H9 (cell line): Measurements from ENCODE around the gene ANTXR2. TPM values are rescaled to one million over a fixed set of nuclear protein-coding genes. Genes with fewer than 3 reads are reported as not detected.
A peak's percentile ranks its signal among the peaks of the same experiment; 100 is the strongest.

ENCODE experiments used
- DNase-seq: peaks from one replicate; pipeline ENCODE4 v3.0.0-alpha.2; 2017
- H2AFZ ChIP-seq: one replicate; pipeline ENCODE4 v1.6.1; 2013; ENCODE audit warnings: mild to moderate bottlenecking, low read length, control low read depth, moderate library complexity
- H2AK5ac ChIP-seq: 2 replicates; pipeline ENCODE4 v1.6.1; 2013; ENCODE audit warnings: low read length, control low read depth, mixed read lengths; ENCODE audit not compliant: insufficient read length
- H2BK120ac ChIP-seq: one replicate; pipeline ENCODE4 v1.6.1; 2013; ENCODE audit warnings: low read depth, mild to moderate bottlenecking, low read length, control low read depth, inconsistent platforms; ENCODE audit not compliant: poor library complexity, severe bottlenecking
- H2BK12ac ChIP-seq: 2 replicates; pipeline ENCODE4 v1.6.1; 2013; ENCODE audit warnings: low read length, control low read depth, mixed read lengths, low read depth; ENCODE audit not compliant: insufficient read length
- H2BK15ac ChIP-seq: 2 replicates; pipeline ENCODE4 v1.6.1; 2013; ENCODE audit warnings: low read depth, low read length, control low read depth
- H2BK20ac ChIP-seq: one replicate; pipeline ENCODE4 v1.6.1; 2013; ENCODE audit warnings: low read depth, mild to moderate bottlenecking, low read length, control low read depth, inconsistent platforms; ENCODE audit not compliant: poor library complexity, severe bottlenecking
- H2BK5ac ChIP-seq: 2 replicates; pipeline ENCODE4 v1.6.1; 2013; ENCODE audit warnings: low read length, control low read depth, mixed read lengths; ENCODE audit not compliant: insufficient read length
- H3K14ac ChIP-seq: 2 replicates; pipeline ENCODE4 v1.6.1; 2013; ENCODE audit warnings: low read length, control low read depth; ENCODE audit not compliant: insufficient read depth
- H3K18ac ChIP-seq: 2 replicates; pipeline ENCODE4 v1.6.1; 2013; ENCODE audit warnings: low read depth, mild to moderate bottlenecking, mixed read lengths, low read length, control low read depth; ENCODE audit not compliant: insufficient read length
- H3K23ac ChIP-seq: 2 replicates; pipeline ENCODE4 v1.6.1; 2013; ENCODE audit warnings: low read length, control low read depth, mixed read lengths, low read depth; ENCODE audit not compliant: insufficient read length
- H3K23me2 ChIP-seq: 2 replicates; pipeline ENCODE4 v1.6.1; 2013; ENCODE audit warnings: low read depth, mild to moderate bottlenecking, mixed read lengths, low read length, control low read depth; ENCODE audit not compliant: insufficient read length, poor library complexity, severe bottlenecking
- H3K27ac ChIP-seq: 2 replicates; pipeline ENCODE4 v1.5.1; 2013; ENCODE audit warnings: low read length, control low read depth, mixed read lengths, low read depth; ENCODE audit not compliant: insufficient read length
- H3K27me3 ChIP-seq: 2 replicates; pipeline ENCODE4 v1.6.1; 2013; ENCODE audit warnings: low read length, control low read depth, inconsistent platforms; ENCODE audit not compliant: insufficient read depth
- H3K4ac ChIP-seq: 2 replicates; pipeline ENCODE4 v1.6.1; 2013; ENCODE audit warnings: low read depth, mild to moderate bottlenecking, control low read depth, inconsistent platforms, low read length, moderate library complexity
- H3K4me1 ChIP-seq: 2 replicates; pipeline ENCODE4 v1.6.1; 2013; ENCODE audit warnings: low read length, control low read depth, inconsistent platforms; ENCODE audit not compliant: insufficient read depth
- H3K4me2 ChIP-seq: 2 replicates; pipeline ENCODE4 v1.6.1; 2013; ENCODE audit warnings: low read length, control low read depth, mixed read lengths; ENCODE audit not compliant: insufficient read length, insufficient read depth
- H3K56ac ChIP-seq: 2 replicates; pipeline ENCODE4 v1.6.1; 2013; ENCODE audit warnings: low read depth, mild to moderate bottlenecking, mixed read lengths, low read length, control low read depth; ENCODE audit not compliant: insufficient read length
- H3K79me1 ChIP-seq: 2 replicates; pipeline ENCODE4 v1.6.1; 2013; ENCODE audit warnings: low read depth, mild to moderate bottlenecking, moderate library complexity, low read length, control low read depth, inconsistent platforms; ENCODE audit not compliant: insufficient read depth, poor library complexity, severe bottlenecking
- H3K79me2 ChIP-seq: 2 replicates; pipeline ENCODE4 v1.6.1; 2013; ENCODE audit warnings: low read length, control low read depth, inconsistent platforms; ENCODE audit not compliant: insufficient read depth
- H3K9ac ChIP-seq: 2 replicates; pipeline ENCODE4 v1.6.1; 2013; ENCODE audit warnings: low read length, control low read depth, mixed read lengths; ENCODE audit not compliant: insufficient read length; ENCODE audit errors: extremely low read depth
- H3K9me3 ChIP-seq: one replicate; pipeline ENCODE4 v1.6.1; 2013; ENCODE audit warnings: low read depth, low read length, inconsistent platforms; ENCODE audit not compliant: control insufficient read depth
- H3T11ph ChIP-seq: one replicate; pipeline ENCODE4 v1.6.1; 2013; ENCODE audit warnings: mild to moderate bottlenecking, low read length, control low read depth, inconsistent platforms
- H4K20me1 ChIP-seq: one replicate; pipeline ENCODE4 v1.6.1; 2013; ENCODE audit not compliant: control insufficient read depth, insufficient read length, insufficient read depth
- H4K5ac ChIP-seq: 2 replicates; pipeline ENCODE4 v1.6.1; 2013; ENCODE audit warnings: low read depth, mild to moderate bottlenecking, mixed read lengths, low read length, control low read depth; ENCODE audit not compliant: insufficient read length
- H4K8ac ChIP-seq: replicated peaks from 2 replicates; pipeline ENCODE4 v1.6.1; 2013; ENCODE audit warnings: low read length, control low read depth, mixed read lengths, low read depth; ENCODE audit not compliant: insufficient read length
- H4K91ac ChIP-seq: 2 replicates; pipeline ENCODE4 v1.6.1; 2013; ENCODE audit warnings: low read depth, mild to moderate bottlenecking, moderate library complexity, mixed read lengths, low read length, control low read depth; ENCODE audit not compliant: insufficient read length
- H3K27ac Mint-ChIP-seq, 3 experiments: 2 replicates in 2 of 3; 3 replicates in 1 of 3; pipeline ENCODE4 v1.8.0; 2020 to 2021; ENCODE audit warnings: mixed read lengths in 3 of 3, mild to moderate bottlenecking in 1 of 3, moderate library complexity in 1 of 3
- H3K27me3 Mint-ChIP-seq: 2 replicates; pipeline ENCODE4 v1.8.0; 2021; ENCODE audit warnings: low read depth, mild to moderate bottlenecking, moderate library complexity, mixed read lengths
- H3K36me3 Mint-ChIP-seq, 3 experiments: 2 replicates in 2 of 3; 3 replicates in 1 of 3; pipeline ENCODE4 v1.8.0; 2020 to 2021; ENCODE audit warnings: low read depth in 3 of 3, mixed read lengths in 3 of 3; ENCODE audit not compliant: insufficient read depth in 1 of 3
- H3K4me1 Mint-ChIP-seq, 2 experiments: 2 replicates each; pipeline ENCODE4 v1.8.0; 2020; ENCODE audit warnings: mixed read lengths in 2 of 2
- H3K4me3 Mint-ChIP-seq, 2 experiments: 2 replicates in 1 of 2; 3 replicates in 1 of 2; pipeline ENCODE4 v1.8.0; 2020 to 2021; ENCODE audit warnings: mild to moderate bottlenecking in 2 of 2, mixed read lengths in 2 of 2, moderate library complexity in 1 of 2
- H3K9me3 Mint-ChIP-seq, 2 experiments: 2 replicates in 1 of 2; 3 replicates in 1 of 2; pipeline ENCODE4 v1.8.0; 2020; ENCODE audit warnings: mild to moderate bottlenecking in 2 of 2, mixed read lengths in 2 of 2, moderate library complexity in 1 of 2
- WGBS: extraction: QIAGEN DNeasy Blood & Tissue Kit; methylation state at CpG from one replicate; pipeline ENCODE4 v1.1.7; 2013; ENCODE audit warnings: missing lambda C conversion rate, low lambda C conversion rate, mixed read lengths; ENCODE audit not compliant: insufficient read length; ENCODE audit errors: extremely low coverage; 5-methylcytosine and 5-hydroxymethylcytosine counted together
- total RNA-seq: library from RNA; stranded (reverse); gene quantifications from 2 replicates; pipeline ENCODE4 v1.2.1, GENCODE V29; 2021
- TF ChIP-seq, protein P1 (sequence below): fragments of 200-600 bp; sonication (generic); conservative IDR thresholded peaks from 3 replicates; pipeline ENCODE4 v1.8.0; 2021; ENCODE audit warnings: antibody characterized with exemption, mild to moderate bottlenecking

ANTXR2 gene
- total RNA-seq, 1 experiment from 2014 or later = 4.7 TPM

GRCh38 chr4:79851625-79852304 is 221.3 kb downstream of the ANTXR2 start:
- Histone ChIP-seq H3K9ac (no peak overlapping the region), H3T11ph (no peak overlapping the region), H3K79me1 (no peaks in the 10 kb centered on the region), H4K20me1 (no peaks in the 10 kb centered on the region), H3K4me2 (no peak overlapping the region), H2AK5ac (no peak overlapping the region), H4K5ac (no peak overlapping the region), H2BK120ac (no peak overlapping the region), H3K14ac (no peak overlapping the region), H4K8ac (no peak overlapping the region), H4K91ac (no peak overlapping the region), H3K79me2 (no peaks in the 10 kb centered on the region), H2BK15ac (no peak overlapping the region), H3K18ac (no peak overlapping the region), H3K27me3 (no peaks in the 10 kb centered on the region), H3K4me1 (peaks cover 2% of the 10 kb centered on the region; the same call in 1 of the 2 replicates), H2BK12ac (no peak overlapping the region), H3K23me2 (no peaks in the 10 kb centered on the region), H2BK5ac (no peak overlapping the region), H3K27ac (no peak overlapping the region), H2AFZ (no peak overlapping the region), H2BK20ac (no peak overlapping the region), H3K9me3 (no peaks in the 10 kb centered on the region), H3K56ac (no peak overlapping the region), H3K4ac (no peak overlapping the region), H3K23ac (no peak overlapping the region)
- Mint-ChIP-seq H3K4me3 (no peak overlapping the region), H3K27ac (peak overlapping the region; percentile 15 to 68 (median 65); a peak in 3 of 7 replicates), H3K9me3 (no peaks in the 10 kb centered on the region), H3K4me1 (peaks cover 7 to 10% of the 10 kb centered on the region in 2 experiments; a peak in 3 of 4 replicates), H3K27me3 (no peaks in the 10 kb centered on the region), H3K36me3 (no peaks in the 10 kb centered on the region)
- WGBS = no CpG with 5 or more reads among the region's 1 CpG
- TF ChIP-seq, protein P1, sequence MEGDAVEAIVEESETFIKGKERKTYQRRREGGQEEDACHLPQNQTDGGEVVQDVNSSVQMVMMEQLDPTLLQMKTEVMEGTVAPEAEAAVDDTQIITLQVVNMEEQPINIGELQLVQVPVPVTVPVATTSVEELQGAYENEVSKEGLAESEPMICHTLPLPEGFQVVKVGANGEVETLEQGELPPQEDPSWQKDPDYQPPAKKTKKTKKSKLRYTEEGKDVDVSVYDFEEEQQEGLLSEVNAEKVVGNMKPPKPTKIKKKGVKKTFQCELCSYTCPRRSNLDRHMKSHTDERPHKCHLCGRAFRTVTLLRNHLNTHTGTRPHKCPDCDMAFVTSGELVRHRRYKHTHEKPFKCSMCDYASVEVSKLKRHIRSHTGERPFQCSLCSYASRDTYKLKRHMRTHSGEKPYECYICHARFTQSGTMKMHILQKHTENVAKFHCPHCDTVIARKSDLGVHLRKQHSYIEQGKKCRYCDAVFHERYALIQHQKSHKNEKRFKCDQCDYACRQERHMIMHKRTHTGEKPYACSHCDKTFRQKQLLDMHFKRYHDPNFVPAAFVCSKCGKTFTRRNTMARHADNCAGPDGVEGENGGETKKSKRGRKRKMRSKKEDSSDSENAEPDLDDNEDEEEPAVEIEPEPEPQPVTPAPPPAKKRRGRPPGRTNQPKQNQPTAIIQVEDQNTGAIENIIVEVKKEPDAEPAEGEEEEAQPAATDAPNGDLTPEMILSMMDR = no peak
- no peak for DNase-seq

Other genes starting within 250 kb of the ANTXR2 start
- not detected in 2 replicates for gene PRDM8, start 124.3 kb upstream of the ANTXR2 start, total RNA-seq
- not detected in 2 replicates for gene FGF5, start 193.4 kb upstream of the ANTXR2 start, total RNA-seq